GM18526 (cell line): ENCODE data around the gene TP53INP2.

Source experiments
- POLR2A ChIP-seq: IDR thresholded peaks from 3 replicates; pipeline ENCODE4 v1.6.1; 2011; ENCODE audit not compliant: insufficient read length; ENCODE audit errors: extremely low read depth

The TP53INP2 gene

GRCh38 chr20:34753706-34754461, 49.7 kb downstream of the TP53INP2 start:
- TF ChIP-seq POLR2A, result no peak

GRCh38 chr20:34754611-34755010, 50.5 kb downstream of the TP53INP2 start:
- TF ChIP-seq POLR2A, result no peak

GRCh38 chr20:34755367-34755766, 51.2 kb downstream of the TP53INP2 start:
- TF ChIP-seq POLR2A, result no peak

GRCh38 chr20:34762031-34762555, 57.9 kb downstream of the TP53INP2 start:
- TF ChIP-seq POLR2A, result no peak
